SH-SY5Y (cell line): Measurements from ENCODE around the gene NCKIPSD.

ENCODE experiments used
- GATA2 ChIP-seq: IDR thresholded peaks from 2 replicates; pipeline ENCODE4 v1.6.1; 2011; ENCODE audit warnings: mild to moderate bottlenecking, low read depth, low read length
- GATA3 ChIP-seq: IDR thresholded peaks from 2 replicates; pipeline ENCODE4 v1.6.1; 2011; ENCODE audit warnings: low read depth, mild to moderate bottlenecking, low read length, moderate library complexity

DNA sequence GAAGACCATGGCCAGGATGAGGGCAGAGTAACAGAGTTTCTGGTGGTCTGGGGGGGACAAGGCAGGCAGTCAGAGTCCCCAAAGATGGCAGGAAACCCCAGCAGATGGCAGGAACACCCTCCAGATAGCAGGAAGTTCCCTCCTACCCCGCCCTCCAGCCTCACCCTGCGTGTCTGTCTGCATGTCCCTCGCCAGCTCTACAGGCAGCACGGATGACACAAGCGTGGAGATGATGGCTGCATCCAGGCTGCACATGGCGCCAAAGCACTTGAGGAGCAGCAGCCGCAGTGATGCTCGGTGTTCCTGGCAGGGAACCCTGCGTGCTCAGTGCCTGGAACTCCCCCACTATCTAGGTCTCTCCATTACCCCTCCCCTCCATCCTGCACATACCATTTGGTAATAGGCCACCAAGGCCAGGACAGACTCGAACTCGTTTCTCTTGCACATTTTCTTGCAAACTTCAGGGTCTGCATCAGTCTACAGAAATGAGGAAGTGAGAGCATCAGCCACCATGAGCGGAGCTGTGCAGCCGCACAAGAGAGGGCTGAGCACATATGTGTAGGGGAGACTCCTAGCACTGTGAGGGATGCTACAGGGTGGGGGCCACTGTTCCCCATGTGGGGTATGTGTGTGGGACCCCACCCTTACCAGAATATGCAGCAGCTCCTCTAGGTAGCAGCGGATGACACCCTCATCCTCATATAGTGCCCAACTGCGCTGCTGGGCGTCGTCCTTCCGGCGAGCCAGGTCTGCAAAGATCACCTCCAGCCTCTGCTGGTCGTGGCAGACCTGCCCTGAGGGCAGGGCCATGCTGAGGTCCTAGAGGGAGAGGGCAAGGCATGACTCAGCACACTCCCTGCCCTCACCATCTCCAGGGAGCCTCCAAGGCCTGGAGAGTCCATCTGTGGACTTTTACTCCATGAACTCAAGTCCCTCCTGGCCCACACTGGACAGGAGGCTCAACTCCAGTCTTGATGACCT lies 6.0 kb downstream of the NCKIPSD start:
- TF ChIP-seq GATA3: no peak
- no peak for TF ChIP-seq GATA2
